Left renal pelvis (tissue), 4 donors: ENCODE measurements around the gene SMIM11. TPM values are rescaled to one million over a fixed set of nuclear protein-coding genes. Genes with fewer than 3 reads are reported as not detected.
A peak's percentile ranks its signal among the peaks of the same experiment; 100 is the strongest.
"Not testable (repeated sequence)": the region's sequence is repeated elsewhere in the genome, so short reads cannot be mapped to it uniquely, and the experiment has no call there.

Experiments
- DNase-seq, 4 donors: peaks; one replicate each; pipeline ENCODE4 v3.0.0-alpha.2; 2013; ENCODE audit warnings: low read depth in 4 of 4, low spot score in 3 of 4
- polyA plus RNA-seq, 4 donors: library from polyadenylated mRNA; unstranded; fragments of 120-200 nt; gene quantifications; one replicate each; pipeline ENCODE4 v1.2.1, GENCODE V29; 2013; ENCODE audit not compliant: insufficient read length in 4 of 4

Gene SMIM11
- polyA plus RNA-seq, 4 donors = 1.9 to 12.6 (median 9.5) TPM

DNA sequence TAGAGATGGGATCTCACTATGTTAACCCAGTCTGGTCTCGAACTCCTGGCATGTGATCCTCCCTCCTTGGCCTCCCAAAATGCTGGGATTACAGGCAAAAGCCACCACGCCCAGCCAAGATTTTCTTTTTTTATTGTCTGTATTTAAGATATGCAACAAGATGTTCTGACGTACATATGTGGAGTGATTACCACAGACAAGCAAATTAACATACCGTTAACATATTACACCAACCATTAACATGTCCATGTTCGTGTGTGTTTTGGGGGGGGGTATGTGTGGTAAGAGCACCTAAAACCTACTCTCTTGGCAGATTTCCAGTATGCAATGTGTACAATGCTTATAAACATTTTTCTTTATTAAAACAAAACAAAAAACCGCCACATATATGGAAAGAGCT is 22.1 kb upstream of the SMIM11 start:
- no peak for DNase-seq

DNA sequence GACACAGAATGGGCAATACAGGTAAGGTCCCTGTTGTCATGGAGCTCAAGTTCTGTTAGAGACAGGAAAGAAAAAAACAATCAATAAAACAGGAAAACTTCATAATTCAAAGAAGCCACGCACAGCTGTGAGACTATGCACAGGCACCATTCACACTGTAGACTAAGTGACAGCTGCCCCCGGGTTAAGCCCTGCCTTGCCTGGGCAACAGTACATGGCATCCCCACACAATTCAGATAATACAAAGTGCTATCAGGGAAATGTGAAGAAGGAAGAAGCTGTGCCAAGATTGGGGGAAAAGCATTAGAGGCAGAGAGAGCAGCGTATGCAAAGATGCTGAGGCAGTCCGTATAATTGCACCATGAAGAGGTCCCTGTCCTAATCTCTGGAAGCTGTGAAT is 20.5 kb upstream of the SMIM11 start:
- no peak for DNase-seq

DNA sequence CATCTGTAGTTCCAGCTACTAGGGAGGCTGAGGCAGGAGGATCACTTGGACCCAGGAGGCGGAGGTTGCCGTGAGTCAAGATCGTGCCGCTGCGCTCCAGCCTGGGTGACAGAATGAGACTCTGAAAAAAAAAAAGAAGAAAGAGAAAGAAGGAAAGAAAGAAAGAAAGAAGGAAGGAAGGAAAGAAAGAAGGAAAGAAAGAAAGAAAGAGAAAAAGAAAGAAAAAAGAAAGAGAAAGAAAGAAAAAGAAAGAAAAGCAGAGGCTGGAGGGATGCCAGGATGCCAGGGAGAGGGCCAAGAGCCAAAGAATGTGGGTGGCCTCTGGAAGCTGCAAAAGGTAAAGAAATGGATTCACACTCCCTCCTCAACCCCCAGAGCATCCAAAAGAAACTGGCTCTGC is 19.7 kb upstream of the SMIM11 start:
- DNase-seq = no peak

DNA sequence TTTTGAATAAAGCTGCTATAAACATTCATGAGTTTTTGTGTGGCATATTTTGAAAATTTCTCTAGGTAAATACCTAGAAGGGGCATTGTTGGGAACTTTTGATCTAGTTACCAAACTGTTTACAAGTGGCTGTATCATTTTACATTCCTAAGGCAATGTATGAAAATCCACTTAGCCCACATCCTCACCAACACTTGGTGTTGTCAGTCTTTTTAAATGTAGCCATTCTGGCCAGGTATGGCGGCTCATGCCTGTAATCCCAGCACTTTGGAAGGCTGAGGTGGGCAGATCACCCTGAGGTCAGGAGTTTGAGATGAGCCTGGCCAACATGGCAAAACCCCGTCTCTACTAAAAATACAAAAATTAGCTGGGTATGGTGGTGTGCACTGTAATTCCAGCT is 17.4 kb upstream of the SMIM11 start:
- DNase-seq = no peak

DNA sequence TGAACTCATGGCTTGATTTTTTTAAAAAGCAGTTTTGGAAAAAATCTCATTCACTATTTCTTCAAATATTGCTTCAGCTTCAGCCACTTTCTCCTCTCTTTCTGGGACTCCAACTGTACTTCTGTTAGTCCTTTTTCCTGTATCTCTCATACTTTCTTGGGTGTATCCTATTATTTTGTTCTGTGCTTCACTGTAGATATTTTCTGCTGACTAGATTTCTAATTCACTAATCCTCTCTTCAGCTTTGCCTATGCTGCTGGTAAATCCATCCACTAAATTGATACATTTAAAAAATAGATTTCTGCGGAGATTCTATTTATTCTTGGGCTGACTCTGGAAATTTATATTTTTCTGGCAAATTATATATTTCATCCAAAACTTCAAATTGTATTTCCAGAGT is 16.4 kb upstream of the SMIM11 start:
- no peak for DNase-seq

DNA sequence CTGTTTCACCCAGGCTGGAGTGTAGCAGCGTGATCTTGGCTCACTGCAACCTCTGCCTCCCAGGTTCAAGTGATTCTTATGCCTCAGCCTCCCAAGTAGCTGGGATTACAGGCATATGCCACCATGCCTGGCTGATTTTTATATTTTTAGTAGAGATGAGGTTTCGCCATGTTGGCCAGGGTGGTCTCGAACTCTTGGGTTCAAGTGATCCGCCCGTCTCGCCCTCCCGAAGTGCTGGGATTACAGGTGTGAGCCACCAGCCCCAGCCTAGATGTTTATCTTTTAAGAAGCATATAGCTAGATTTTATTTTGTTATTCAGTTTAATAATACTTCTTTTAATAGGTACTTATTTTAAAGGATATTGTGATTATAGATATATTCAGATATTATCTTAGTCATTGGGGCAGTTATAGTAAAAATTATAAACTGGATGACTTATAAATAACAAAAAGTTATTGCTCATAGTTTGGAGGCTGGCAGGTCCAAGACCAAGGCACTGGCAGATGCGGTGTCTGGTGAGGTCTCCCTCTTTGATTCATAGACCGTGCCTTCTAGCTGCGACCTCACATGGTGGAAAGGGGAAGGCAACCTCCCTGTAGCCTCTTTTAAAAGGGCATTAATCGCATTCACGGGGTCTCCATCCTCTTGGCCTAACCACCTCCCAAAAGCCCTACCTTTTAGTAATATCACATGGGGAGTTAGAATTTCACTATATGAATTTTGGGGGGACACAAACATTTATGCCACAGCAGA is 14.6 kb upstream of the SMIM11 start:
- DNase-seq = no peak

DNA sequence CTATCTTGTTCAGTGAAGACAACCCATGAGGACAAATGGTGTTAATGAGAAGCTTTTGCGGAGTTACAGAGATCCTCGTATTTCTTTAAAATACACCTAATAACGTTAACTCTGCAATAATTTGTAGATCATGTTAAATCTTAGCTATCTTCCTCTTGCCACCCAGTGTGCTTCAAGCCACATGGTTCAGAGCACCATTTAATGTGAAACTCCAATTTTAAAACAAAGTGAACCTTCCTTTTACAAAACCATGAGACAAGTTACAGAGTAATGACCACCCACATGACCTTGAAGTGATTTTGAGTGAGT is 13.2 kb upstream of the SMIM11 start:
- no peak for DNase-seq

DNA sequence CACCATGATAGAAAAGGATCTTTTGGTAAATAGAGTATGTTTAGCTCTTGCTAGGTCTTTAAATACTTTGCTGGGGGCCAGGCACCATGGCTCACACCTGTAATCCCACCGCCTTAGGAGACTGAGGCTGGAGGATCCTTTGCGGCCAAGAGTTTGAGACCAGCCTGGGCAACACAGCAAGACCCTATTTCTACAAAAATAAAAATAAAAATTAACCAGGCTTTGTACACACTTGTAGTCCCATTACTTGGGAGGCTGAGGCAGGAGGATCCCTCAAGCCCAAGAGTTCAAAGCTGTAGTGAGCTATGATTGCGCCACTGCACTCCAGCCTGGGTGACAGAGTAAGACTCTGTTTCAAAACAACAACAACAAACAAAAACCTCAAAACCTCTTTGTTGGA is 12.6 kb upstream of the SMIM11 start:
- no peak for DNase-seq

DNA sequence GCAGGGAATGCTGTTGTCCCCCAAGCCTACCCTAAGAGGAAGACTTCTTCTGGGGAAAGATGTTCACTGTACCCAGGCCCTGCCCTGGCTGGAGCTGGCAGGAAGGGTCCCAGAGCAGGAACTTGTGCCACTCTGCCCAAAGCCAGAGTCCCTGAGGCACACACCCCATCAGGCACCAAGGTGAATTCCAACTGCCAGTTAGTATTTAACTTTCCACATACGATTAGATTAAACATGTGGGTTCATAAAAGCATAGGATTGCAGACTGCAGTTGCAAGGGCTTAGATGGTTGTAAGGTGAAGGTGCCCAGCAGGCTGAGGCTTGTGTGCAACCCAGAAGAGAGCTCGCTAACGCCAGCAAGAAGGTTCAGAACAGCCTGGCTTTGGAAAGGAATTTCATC is 11.6 kb upstream of the SMIM11 start, which contains the start of gene KCNE2:
Gene KCNE2, plus strand, starts transcription at position 274 of the 400 bp plus-strand sequence. CDS start 6,473 bp downstream, outside the sequence.
- no peak for DNase-seq

DNA sequence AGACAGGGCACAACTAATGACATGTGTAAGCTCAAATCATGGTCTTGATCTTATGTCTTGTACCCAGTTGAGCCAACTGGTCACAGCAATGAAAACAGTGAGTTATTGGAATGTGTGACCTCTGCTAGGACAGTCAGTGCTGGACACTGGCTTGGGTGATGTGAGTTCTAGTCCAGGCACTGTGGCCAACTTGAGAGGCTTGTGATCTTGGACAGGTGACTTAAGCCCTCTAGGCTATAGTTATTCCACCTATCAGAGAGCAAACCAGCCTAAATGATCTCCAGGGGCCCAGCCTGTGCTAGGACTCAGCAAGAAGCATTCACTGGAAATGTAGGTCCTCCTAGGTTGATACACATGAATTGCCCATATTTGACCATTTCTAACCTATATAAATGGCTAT is 10.4 kb upstream of the SMIM11 start:
- no peak for DNase-seq

DNA sequence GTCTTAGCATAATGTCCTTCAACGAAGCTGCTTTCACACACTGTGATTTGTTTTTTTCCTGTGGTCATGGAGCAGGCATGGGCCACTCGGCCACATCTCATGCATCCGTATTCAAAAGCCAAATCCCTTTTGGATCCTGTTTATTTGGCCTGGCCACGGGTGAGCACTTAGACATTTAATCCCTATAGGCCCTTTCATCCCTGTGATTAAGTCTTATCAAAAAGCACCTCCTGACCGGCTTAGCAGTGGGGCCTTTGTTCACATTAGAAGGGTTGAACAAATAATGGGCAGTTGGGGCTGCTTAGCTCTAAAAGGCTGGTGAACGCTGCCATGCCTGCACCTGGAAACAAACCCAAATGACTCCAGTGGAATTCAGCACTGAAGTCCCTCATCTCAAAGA is 9.5 kb upstream of the SMIM11 start:
- no peak for DNase-seq

DNA sequence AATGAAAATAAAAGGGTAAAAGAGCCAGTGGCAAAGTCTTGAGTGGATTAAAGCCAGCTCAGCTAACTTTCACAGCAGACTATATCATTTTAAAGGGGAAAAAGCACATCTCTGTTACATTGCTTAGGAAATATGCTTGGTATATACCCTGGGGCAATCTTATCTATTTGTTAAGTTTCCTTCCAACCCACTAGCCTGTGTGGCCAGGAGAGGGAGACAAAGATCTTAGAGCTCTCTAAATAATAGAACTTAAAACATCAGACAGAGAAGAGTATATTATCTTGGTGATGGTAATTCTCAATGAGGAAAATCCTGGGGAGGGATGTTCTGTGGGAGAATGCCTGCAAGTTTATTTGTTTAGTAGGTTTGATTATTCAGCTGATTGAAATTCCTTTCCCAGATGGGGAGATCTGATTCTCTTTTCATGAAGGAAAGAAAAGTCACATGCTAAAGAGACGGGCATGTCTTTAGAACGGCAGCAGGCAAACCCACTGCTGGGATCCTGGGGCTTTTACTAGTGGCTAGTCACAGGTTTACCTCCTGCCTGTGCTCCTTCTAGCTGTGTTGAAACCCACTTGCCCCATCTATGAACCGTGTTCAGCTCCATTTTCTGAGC is 7.9 kb upstream of the SMIM11 start:
- DNase-seq = peak in 2 of 4 donors; percentile 47 to 48

DNA sequence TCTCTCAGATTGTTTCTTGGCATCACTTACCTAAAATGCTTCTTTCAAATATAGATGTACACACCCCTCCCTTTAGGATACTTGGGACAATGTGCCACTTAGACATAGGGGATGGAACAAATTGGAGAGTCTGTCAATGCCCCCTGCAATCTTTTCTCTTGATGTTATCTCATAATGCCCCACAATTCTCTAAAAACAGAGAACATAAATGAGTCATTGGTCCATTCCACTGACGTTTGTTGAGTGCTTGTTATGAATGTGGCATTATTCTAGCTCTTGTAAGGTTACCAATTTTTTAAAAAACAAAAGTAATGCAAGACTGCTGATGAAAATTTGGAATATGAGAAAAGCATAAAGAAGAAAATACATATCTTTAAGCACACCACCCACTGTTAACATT is 5.6 kb upstream of the SMIM11 start:
- no peak for DNase-seq

DNA sequence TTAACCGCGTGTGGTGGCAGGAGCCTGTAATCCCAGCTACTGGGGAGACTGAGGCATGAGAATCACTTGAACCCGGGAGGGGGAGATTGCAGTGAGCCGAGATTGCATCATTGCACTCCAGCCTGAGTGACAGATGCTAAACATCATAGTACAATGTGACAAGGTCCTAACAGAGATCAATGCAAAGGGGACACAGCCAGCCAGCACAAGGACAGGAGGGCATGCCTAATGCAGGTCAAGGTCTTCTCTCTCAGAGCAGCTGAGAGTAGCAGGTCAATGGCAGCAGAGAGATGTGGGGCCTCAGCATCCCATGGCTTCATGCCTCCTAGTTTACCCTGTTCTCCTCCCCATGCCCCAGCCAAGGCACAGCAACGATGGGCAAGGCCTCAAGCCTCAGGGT is 3.0 kb upstream of the SMIM11 start:
- no peak for DNase-seq

DNA sequence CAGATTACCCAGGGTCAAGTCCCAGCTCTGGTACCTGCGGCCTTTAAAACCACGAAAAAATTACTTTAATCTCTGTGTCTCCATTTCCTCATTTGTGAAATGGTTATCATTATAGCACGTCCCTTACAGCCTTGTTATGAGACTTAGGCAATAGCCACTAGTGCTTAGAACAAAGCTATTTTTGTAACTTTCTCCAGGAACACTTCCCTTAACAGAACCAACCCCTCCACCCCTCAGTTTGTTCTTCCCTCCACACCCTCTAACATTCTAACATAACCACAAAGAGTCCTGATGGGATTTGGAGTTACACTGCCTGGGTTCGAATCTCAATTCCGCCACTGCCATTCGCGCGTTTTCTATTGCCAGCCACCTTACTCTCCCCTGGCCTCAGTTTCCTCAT is 845 bp upstream of the SMIM11 start:
- DNase-seq = not testable (repeated sequence)

DNA sequence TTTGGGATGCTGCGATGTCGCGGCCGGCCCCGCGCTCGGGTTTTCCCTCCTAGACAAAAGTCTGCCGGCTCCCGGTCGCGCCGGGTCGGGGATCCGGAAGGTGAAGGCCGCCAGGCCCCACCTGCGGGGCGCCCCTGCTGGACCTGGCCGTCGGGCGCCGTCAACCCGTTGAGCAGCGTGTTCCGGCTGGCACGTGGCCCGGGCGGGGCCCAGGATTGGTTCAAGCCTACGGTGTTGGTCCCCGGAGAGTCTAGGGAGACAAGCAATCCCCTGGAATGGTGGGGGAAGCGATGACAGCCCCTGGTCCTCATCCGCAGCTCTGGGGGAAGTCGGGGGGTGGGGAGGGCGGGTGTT is 289 bp downstream of the SMIM11 start:
- not testable (repeated sequence) for DNase-seq

DNA sequence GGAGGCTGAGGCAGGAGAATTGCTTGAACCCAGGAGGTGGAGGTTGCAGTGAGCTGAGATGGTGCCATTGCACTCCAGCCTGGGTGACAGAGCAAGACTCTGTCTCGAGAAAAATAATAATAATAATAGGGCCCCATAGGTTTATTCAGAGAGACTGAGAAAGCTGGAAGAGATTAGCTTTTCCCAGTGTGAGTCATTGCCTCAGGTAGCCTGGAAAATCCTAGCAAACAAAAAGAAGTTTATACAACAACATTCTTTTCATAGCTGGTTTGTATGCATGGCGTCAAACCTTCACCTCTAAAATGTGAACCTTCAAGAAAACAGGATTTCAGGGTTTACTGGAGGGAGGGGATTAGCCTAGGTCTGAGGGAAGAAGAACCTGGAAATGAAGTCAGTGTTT is 7.8 kb downstream of the SMIM11 start:
- DNase-seq = not testable (repeated sequence)

DNA sequence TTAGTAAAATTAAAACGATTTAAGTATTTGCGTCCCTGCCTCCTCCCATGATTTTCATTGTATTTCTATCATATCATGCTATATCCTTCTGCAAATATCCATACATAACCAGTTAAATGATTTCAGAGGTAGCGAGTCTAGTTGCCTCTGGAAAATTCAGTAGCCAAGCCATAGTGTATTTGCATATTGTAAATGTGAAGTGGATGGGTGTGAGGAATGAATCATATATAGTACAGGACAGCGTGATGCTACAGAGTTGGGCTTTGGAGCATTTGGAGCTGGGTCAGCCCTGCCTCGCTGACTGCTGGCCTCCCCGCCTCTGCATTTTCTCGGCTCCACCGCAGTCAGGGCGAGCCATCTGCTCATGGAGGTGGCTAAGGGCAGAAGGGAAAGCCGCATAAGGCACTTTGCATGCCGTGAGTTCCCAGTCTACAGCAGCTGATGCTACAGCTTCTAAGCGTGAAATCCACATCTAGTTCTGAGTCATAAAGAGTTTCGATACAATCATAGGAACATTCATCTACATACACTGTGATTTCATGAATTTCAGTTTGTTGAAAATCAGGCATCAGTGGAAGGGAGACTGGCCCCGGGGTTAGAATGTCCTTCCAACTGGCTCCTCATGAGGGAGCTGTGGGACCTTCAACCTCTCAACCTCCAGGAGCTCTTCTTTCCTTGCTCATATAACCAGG is 8.6 kb downstream of the SMIM11 start:
- not testable (repeated sequence) for DNase-seq

DNA sequence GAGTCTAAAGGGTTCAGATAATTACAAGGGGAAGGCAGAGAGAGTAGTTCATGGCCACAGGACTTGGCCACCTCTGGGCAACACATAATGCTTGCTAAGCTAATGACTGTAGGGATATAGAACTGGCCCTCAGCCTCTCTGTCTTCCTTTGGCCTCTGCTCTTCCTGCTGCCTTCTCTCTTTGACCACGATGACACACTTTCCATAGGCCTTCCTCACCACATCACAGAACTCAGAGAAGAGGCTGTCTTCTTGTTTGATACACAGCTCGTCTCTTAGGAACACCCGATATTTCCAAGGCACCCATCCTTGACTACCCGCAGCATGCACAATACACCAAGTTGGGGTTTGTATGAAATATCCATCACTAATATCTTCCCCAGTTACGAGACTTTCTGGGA is 25.2 kb downstream of the SMIM11 start:
- DNase-seq = not testable (repeated sequence)

DNA sequence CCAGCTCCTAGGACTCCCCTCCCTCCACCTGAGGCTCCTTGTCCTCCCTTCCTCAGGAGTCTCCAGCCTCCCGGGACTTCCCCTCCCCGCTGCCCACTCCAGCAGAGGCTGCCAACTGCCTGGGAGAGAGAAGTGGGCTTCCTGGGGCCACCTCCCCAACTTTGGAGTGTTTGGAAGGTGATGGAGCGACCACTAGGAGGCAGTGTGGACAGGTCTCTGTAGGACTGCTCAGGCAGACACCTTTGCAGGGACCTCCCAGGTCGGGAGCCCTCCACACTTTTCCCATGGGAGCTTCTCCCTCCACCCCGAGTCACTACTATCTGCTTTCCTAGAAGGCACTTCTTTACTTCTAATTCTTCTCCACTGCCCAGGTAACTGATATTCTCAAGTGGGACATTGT is 29.4 kb downstream of the SMIM11 start:
- DNase-seq = not testable (repeated sequence)

DNA sequence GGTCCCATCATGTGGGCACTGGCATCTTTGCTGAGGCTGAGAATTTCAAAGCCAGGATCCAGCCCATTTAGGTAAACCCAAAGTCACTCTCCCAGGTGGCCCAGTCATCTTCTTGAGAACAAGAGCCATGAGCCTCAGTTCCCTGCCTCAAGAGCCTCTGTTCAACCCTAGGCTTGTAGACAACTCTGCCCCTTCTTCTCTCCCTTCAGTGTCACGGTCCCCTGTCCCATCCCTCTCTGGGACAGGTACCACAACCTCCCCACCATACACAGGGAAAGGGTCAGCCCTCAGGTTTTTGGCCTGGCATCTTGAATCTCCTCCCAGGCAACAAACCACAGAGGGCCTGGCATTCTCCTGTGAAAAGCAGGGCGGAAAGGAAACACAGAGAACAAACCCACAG is 30.4 kb downstream of the SMIM11 start:
- DNase-seq = not testable (repeated sequence)

DNA sequence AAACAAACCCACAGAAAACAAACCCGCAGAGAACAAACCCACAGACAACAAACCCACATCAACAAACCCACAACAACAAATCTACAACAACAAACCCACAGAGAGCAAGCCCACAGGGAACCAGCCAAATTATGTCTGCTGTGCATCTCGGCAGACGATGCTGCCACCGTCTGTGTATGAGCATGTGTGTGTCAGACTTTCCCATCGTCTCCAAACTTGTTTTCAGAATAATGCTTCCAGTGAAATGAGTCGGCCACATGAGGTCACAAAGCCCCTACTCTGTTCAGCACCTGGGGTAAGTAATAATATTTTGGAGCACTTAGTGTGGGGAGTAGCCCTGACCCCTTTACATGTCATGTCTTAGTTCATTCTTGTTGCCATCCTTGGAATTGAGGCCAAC is 30.8 kb downstream of the SMIM11 start:
- DNase-seq = not testable (repeated sequence)
